HG03520 (cell line): Measurements from ENCODE around the gene RIMS4.
"Not testable (repeated sequence)": the region's sequence is repeated elsewhere in the genome, so short reads cannot be mapped to it uniquely, and the experiment has no call there.

Experiments
- ATAC-seq: cut with Tn5 transposase; IDR thresholded peaks from one replicate; pipeline ENCODE4 v1.9.1; 2021; ENCODE audit warnings: mild to moderate bottlenecking, moderate library complexity; ENCODE audit not compliant: unreplicated experiment

The RIMS4 gene

GRCh38 chr20:44830995-44831394 lies 20.6 kb upstream of the RIMS4 start:
- no peak for ATAC-seq

- no peak for ATAC-seq
These were observed 20.2 kb upstream of the RIMS4 start for GRCh38 chr20:44830523-44830922.

- ATAC-seq = no peak
These were observed 19.3 kb upstream of the RIMS4 start for GRCh38 chr20:44829688-44830087.

DNA sequence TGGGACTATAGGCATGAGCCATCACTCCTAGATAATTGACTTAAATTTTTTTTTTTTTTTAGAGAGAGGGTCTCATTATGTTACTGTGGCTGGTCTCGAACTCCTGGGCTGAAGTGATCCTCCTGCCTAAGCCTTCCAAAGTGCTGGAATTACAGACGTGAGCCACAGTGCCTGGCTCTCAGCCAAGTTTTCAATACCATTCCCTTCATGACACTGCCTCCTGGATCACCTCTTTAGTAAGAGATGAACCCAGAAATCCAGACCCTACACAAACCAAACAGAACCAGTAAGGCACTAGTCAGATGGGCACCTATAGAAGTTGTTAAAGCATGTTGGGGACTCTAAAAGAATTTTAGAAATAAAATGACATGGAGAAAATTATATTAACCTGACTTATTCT lies 18.3 kb upstream of the RIMS4 start:
- no peak for ATAC-seq

DNA sequence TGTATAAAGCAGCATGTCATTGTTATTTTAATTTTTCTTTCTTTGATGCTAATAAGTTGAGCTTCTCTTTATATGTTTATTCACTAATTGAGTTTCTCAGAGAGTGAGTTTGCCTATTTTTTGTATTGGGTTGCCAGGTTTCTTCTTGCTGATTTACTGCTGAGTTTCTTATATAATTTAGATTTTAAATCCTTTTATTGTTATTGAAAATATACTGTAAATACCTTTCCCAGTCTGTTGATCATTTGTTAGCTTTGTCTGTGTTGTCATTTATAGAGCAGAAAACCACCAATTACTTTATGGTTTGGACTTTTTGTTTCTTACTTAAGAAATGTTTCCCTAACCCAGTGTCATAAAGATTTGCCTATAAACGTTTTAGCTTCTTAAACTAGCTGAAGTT lies 17.1 kb upstream of the RIMS4 start:
- no peak for ATAC-seq

GRCh38 chr20:44821576-44821975 lies 11.2 kb upstream of the RIMS4 start:
- ATAC-seq = not testable (repeated sequence)

- no peak for ATAC-seq
These were observed 9.6 kb upstream of the RIMS4 start for GRCh38 chr20:44819936-44820335.

GRCh38 chr20:44817143-44817910 lies 7.0 kb upstream of the RIMS4 start:
- ATAC-seq = no peak

GRCh38 chr20:44814937-44815336 lies 4.6 kb upstream of the RIMS4 start:
- ATAC-seq = no peak

GRCh38 chr20:44811150-44811685 lies 872 bp upstream of the RIMS4 start:
- ATAC-seq = no peak

DNA sequence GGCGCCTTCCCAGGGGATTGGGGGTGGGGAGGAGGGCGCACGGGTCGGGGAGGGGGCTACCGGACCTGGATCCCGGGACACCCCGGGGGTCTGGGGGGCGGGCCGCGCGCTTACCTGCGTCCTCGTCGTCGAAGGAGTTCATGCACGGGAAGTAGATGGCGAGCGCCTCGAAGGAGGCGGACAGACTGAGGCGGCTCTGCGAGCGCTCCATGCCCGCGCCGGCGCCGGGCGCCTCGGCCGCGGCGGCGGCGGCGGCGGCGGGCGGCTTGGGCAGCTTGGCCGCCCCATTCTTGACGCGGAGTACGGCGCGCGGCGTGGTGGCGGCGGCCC lies 320 bp downstream of the RIMS4 start:
- no peak for ATAC-seq

- no peak for ATAC-seq
These were observed 826 bp downstream of the RIMS4 start for GRCh38 chr20:44809380-44810060.

- no peak for ATAC-seq
These were observed 2.7 kb downstream of the RIMS4 start for GRCh38 chr20:44807684-44808056.

- ATAC-seq = no peak
These were observed 3.2 kb downstream of the RIMS4 start for GRCh38 chr20:44807051-44807683.

GRCh38 chr20:44805979-44806620 lies 4.2 kb downstream of the RIMS4 start:
- ATAC-seq = no peak

DNA sequence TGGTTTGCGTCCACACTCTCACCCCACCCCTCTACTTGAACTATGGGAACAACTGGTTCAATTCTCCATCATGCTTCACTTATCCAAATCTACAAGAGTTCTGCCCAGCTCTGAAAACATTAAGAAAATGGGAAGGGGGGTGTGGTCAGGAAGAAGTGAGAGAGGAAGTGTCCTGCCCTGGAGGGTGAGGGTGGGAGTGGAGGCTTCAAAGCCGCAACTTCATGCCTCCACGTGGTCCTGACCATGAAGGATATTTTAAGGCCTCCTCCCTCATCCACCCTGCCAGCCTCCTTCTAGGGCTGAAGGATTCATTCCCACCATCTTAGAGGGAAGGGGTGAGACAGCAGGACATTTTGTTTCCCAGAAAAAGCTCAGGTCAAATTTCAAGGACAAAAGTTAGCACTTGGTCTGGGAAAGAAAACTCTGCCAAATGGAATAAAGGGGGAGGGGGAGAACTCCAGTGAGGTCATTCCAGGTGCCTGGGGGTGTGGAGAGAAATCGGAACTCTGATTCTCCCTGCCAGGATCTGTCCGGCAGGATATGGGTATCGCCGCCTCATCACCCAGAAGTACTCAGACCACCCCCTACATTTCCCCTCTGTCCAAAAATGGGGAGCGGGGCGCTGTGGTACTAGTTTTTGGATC lies 4.9 kb downstream of the RIMS4 start:
- no peak for ATAC-seq

GRCh38 chr20:44803383-44803941 lies 6.9 kb downstream of the RIMS4 start:
- no peak for ATAC-seq

DNA sequence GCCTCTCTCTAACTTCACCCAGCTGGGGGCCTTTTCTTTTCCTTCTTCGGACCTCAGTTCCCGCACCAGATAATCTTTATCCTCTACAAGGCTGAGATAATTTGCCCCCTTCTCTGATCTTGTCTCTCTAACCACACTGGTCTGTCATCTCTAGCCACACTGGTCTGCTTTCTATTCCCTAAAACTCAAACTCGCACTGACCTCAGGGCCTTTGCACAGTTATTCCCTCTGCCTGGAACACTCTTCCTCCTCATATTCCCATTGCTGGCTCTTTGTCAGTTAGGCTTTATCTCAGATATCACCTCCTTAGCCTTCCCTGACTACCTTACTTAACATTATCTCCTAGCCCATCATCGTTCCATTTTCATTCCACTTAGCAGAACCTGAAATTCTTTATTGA lies 7.6 kb downstream of the RIMS4 start:
- no peak for ATAC-seq

DNA sequence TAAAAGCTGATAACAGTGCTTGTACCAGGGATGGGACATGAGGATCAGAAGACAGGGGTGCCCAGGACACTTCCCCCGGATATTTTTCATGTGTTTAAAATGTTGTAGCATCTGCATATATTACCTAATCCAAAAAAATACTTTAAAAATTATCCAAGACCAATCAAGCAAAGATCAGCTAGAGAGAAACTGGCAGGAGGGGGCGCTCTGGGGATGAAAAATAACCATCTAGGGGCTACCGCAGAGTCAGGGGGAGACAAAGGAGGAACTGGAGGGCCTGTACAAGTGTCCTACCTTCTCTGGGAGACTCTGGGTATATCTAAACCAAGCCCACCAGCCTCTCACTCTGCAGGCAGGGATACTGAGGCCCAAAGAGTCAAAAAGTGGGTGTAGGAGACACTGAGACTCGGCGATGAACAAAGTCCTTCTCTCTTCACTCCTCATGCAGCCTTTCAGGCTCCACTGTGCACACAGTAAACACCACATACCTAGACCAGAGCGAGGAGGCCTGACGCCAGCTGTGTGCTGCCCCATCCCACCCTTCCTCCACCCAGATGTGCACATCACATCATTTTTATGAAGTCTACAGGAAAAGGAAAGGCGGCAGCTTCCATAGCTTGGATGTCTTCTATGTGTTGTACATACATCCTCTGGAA lies 9.8 kb downstream of the RIMS4 start:
- ATAC-seq = no peak

DNA sequence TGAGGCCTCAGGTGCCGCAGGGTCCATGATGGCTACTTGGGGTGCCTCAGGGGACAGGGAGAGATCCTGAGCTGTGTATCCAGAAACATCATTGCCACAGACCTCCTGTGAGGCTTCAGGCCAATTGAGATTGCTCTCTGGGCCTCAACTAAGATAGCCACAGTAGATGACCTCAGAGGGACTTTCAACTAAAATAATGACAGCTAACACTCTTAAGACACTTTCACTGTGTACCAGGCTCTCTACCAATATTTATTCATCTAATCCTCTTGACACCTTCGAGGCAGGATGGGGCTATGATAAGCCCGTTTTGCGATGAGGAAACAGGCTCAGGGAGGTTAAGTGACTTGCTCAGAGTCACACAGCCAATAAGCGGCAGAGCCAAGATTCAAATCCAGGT lies 10.7 kb downstream of the RIMS4 start:
- ATAC-seq = no peak
